Measurements from ENCODE around the gene ELMO1.

DNA sequence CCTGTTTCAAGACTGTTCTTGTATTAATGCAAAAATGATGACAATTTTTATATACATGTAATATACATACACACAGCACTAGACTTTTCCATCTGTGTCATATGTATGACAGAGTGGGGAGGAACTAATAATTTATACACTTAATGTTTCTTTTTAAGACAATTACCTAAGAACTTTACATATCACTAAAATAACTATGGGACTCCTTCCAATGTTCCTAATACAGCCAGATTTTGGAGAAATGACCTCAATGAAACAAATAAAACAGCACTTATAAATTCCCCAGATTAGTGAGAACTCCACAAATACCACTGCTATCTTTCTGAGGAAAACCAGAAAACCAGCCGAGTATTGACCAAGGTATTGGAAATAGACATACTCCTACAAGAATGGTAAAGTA lies 199.4 kb downstream of the ELMO1 start:
- TF ChIP-seq, protein P1, sequence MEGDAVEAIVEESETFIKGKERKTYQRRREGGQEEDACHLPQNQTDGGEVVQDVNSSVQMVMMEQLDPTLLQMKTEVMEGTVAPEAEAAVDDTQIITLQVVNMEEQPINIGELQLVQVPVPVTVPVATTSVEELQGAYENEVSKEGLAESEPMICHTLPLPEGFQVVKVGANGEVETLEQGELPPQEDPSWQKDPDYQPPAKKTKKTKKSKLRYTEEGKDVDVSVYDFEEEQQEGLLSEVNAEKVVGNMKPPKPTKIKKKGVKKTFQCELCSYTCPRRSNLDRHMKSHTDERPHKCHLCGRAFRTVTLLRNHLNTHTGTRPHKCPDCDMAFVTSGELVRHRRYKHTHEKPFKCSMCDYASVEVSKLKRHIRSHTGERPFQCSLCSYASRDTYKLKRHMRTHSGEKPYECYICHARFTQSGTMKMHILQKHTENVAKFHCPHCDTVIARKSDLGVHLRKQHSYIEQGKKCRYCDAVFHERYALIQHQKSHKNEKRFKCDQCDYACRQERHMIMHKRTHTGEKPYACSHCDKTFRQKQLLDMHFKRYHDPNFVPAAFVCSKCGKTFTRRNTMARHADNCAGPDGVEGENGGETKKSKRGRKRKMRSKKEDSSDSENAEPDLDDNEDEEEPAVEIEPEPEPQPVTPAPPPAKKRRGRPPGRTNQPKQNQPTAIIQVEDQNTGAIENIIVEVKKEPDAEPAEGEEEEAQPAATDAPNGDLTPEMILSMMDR (conservative IDR thresholded peaks at IDR 0.05; ENCODE audit: low read depth in 2 of 2), result no peak
- TF ChIP-seq EZH2phosphoT487 (IDR thresholded peaks at IDR 0.05; ENCODE audit: unreplicated experiment), result no peak
- no peak for TF ChIP-seq CREB1 (CRISPR knock-in tag; IDR thresholded peaks at IDR 0.05; ENCODE audit: low read depth)
- no peak for TF ChIP-seq POLR2AphosphoS5 (IDR thresholded peaks at IDR 0.05; ENCODE audit: low read depth)
- no peak for TF ChIP-seq EZH2 (IDR thresholded peaks at IDR 0.05; ENCODE audit: low read depth, unreplicated experiment)
- TF ChIP-seq JUNB (IDR thresholded peaks at IDR 0.05; ENCODE audit: unreplicated experiment), result no peak

Data from GM23338 (cell line).